ENCODE measurements around the gene SH2D1A. TPM values are rescaled to one million over a fixed set of nuclear protein-coding genes. Genes with fewer than 3 reads are reported as not detected.
A peak's percentile ranks its signal among the peaks of the same experiment; 100 is the strongest.
"Not testable (repeated sequence)": the region's sequence is repeated elsewhere in the genome, so short reads cannot be mapped to it uniquely, and the experiment has no call there.

Gene SH2D1A
- total RNA-seq, 1 donor from 2014 or later: not detected

DNA sequence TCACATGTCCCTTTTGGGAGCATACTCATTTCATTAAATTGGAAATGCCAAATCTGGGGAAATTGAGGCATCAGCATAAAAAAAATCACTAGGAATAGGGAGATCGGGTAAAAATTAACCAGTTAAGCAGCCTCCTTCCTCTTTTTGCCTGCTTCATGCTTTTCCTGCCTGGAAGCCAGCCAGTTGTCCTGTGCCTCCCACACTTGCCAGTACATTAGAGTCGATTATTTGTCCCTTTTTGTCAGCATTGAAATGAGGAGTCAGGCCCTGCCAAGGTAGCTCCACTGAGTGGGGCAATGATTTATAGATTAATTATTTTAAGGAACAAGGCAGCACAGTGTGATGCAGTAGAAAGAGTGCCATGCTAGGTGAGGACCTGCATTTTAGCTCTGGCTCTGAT is 55.3 kb downstream of the SH2D1A start:
- DNase-seq (ENCODE audit: low read depth) (no peak), FAIRE-seq (no peak)
- no peaks in the 10 kb centered on the region for H3K36me3 ChIP-seq (ENCODE audit: control insufficient read depth, insufficient read depth, low read length)
- H3K27me3 ChIP-seq (ENCODE audit: control insufficient read depth, insufficient read depth, low read length): no peaks in the 10 kb centered on the region
- H3K4me3 ChIP-seq (ENCODE audit: low read depth, low read length): no peak overlapping the region
- no peak for TF ChIP-seq CTCF (IDR thresholded peaks at IDR 0.05; ENCODE audit: insufficient read depth, low read length, severe bottlenecking)

DNA sequence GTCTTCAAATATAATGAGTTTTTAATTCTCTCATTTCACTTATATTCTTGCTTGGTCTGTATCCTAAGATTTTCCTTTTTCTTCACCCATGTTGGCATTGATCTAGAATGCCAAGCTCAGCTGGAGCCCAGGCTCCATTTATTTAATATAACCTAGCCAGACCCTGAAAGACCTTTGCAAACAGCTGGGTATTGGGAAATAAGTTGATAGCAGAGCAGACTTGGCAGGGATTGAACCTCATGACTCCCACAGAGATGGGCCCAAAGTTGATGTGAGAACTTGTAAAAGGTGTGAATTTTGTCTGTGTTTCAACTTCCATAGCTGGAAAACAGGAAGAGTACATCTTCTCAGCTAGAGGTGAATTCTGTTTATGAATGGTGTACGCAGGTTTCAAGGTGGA is 59.5 kb downstream of the SH2D1A start:
- Histone ChIP-seq H3K36me3 (ENCODE audit: control insufficient read depth, insufficient read depth, low read length) (no peaks in the 10 kb centered on the region), H3K4me3 (ENCODE audit: low read depth, low read length) (no peak overlapping the region), H3K27me3 (ENCODE audit: control insufficient read depth, insufficient read depth, low read length) (no peaks in the 10 kb centered on the region)
- DNase-seq (ENCODE audit: low read depth): no peak
- no peak for TF ChIP-seq CTCF (IDR thresholded peaks at IDR 0.05; ENCODE audit: insufficient read depth, low read length, severe bottlenecking)
- no peak for FAIRE-seq

GRCh38 chrX:124406294-124407014 is 60.1 kb downstream of the SH2D1A start:
- no peaks in the 10 kb centered on the region for H3K27me3 ChIP-seq (ENCODE audit: control insufficient read depth, insufficient read depth, low read length)
- H3K4me3 ChIP-seq (ENCODE audit: low read depth, low read length): no peak overlapping the region
- H3K36me3 ChIP-seq (ENCODE audit: control insufficient read depth, insufficient read depth, low read length): no peaks in the 10 kb centered on the region
- FAIRE-seq (no peak), DNase-seq (ENCODE audit: low read depth) (peak; percentile 82)
- peak; percentile 36 for TF ChIP-seq CTCF (IDR thresholded peaks at IDR 0.05; ENCODE audit: insufficient read depth, low read length, severe bottlenecking)

DNA sequence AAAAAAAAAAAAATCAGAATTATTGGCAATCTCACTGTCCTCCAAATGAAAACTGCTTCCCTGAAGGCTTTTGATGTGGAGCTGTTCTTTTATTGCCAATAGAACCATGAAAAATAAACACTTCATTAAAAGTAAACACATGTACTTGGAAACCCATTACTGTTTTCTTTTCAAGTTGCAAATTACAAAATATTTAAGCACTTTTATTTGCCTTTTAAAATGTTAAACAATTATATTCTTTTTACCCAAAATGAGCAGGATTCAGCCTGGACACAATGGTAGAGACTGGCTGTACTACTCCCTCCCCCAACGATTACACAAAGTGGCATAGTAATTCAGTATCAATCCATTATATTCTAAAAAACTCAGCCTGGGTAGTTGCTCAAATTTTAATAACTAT is 60.9 kb downstream of the SH2D1A start:
- no peak for TF ChIP-seq CTCF (IDR thresholded peaks at IDR 0.05; ENCODE audit: insufficient read depth, low read length, severe bottlenecking)
- H3K27me3 ChIP-seq (ENCODE audit: control insufficient read depth, insufficient read depth, low read length): no peaks in the 10 kb centered on the region
- DNase-seq (ENCODE audit: low read depth) (no peak), FAIRE-seq (no peak)
- H3K36me3 ChIP-seq (ENCODE audit: control insufficient read depth, insufficient read depth, low read length): no peaks in the 10 kb centered on the region
- H3K4me3 ChIP-seq (ENCODE audit: low read depth, low read length): no peak overlapping the region

GRCh38 chrX:124408380-124408779 is 62.0 kb downstream of the SH2D1A start:
- not testable (repeated sequence) for DNase-seq (ENCODE audit: low read depth); H3K36me3 ChIP-seq (ENCODE audit: control insufficient read depth, insufficient read depth, low read length); FAIRE-seq; H3K27me3 ChIP-seq (ENCODE audit: control insufficient read depth, insufficient read depth, low read length); H3K4me3 ChIP-seq (ENCODE audit: low read depth, low read length)

DNA sequence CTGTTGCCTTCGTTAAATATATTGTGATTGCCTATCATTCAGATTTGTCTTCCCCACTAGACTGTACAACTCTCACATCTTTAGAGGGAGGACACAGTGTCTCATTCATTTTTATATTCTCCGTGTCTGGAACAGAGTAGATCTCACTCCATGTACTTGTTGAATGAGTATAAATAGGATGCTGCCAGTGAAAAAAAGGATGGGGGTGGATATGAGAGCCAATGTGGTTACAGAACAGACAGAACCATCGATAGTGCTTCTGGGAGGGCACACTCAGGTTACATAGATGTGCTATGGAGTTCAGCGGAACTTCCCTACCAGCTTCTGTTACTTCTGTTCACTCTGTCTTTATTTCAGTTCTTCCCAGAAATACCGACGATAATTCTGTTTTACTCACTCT is 66.9 kb downstream of the SH2D1A start:
- no peak for TF ChIP-seq CTCF (IDR thresholded peaks at IDR 0.05; ENCODE audit: insufficient read depth, low read length, severe bottlenecking)
- H3K36me3 ChIP-seq (ENCODE audit: control insufficient read depth, insufficient read depth, low read length): no peaks in the 10 kb centered on the region
- no peak for DNase-seq (ENCODE audit: low read depth)
- no peak for FAIRE-seq
- no peaks in the 10 kb centered on the region for H3K27me3 ChIP-seq (ENCODE audit: control insufficient read depth, insufficient read depth, low read length)
- H3K4me3 ChIP-seq (ENCODE audit: low read depth, low read length): no peak overlapping the region

Measured in bronchial epithelial cell (primary cell).